Thyroid gland (tissue), 4 donors: ENCODE data around the gene TRAK1.

Source experiments
- CTCF ChIP-seq, 6 experiments: fragments of 200-600 bp in 3 of 6; fragments of 450-650 bp in 3 of 6; sonication (generic) in 3 of 6; IDR thresholded peaks; one replicate each; pipeline ENCODE4 v1.5.1; 2016 to 2019; ENCODE audit warnings: antibody characterized with exemption in 6 of 6, mild to moderate bottlenecking in 2 of 6, inconsistent platforms in 1 of 6, moderate library complexity in 1 of 6
- POLR2A ChIP-seq, 2 donors: fragments of 450-650 bp; IDR thresholded peaks; one replicate each; pipeline ENCODE4 v1.6.1; 2017; ENCODE audit warnings: antibody characterized with exemption in 2 of 2, mild to moderate bottlenecking in 2 of 2, moderate library complexity in 1 of 2

- TF ChIP-seq POLR2A (IDR thresholded peaks at IDR 0.05) (no peak), CTCF (IDR thresholded peaks at IDR 0.05) (no peak)
Measured at GRCh38 chr3:42098171-42098570, 7.0 kb downstream of the TRAK1 start.
